SK-N-SH (cell line): ENCODE measurements around the gene FRZB. TPM values are rescaled to one million over a fixed set of nuclear protein-coding genes. Genes with fewer than 3 reads are reported as not detected.

Source experiments
- CTCF ChIA-PET: fragments of 300-600, 350-600 bp; formaldehyde crosslinking; extraction: SDS; loops from one replicate; lab custom pipeline; 2021; lab: Yijun Ruan, JAX
- POLR2A ChIA-PET: fragments of 350-600 bp; sonication (Branson Sonifier 250); formaldehyde crosslinking; extraction: SDS; loops from one replicate; lab custom pipeline; 2020; ENCODE audit warnings: antibody characterized with exemption, inconsistent platforms; lab: Yijun Ruan, JAX
- DNase-seq: peaks from one replicate; pipeline ENCODE4 v3.0.0; 2012
- H2AFZ ChIP-seq: fragments of 200-600 bp; sonication (generic); 2 replicates; pipeline ENCODE4 v1.8.1; 2016; ENCODE audit warnings: antibody characterized with exemption, mild to moderate bottlenecking, low read depth
- H3F3A ChIP-seq: fragments of 200-600 bp; sonication (generic); replicated peaks from 2 replicates; pipeline ENCODE3; 2016; ENCODE audit warnings: antibody characterized with exemption, mild to moderate bottlenecking; ENCODE audit not compliant: insufficient read depth
- H3K27ac ChIP-seq, 2 experiments: fragments of 200-500 bp in 1 of 2; fragments of 200-600 bp in 1 of 2; sonication (Bioruptor generic) in 1 of 2; sonication (generic), shearing (Covaris generic) in 1 of 2; 2 replicates each; pipeline versions ENCODE4 v1.5.1 to v1.6.1; 2014 to 2016; ENCODE audit warnings: low read depth in 2 of 2, inconsistent platforms in 1 of 2, low read length in 1 of 2, mild to moderate bottlenecking in 1 of 2, mixed read lengths in 1 of 2
- H3K27me3 ChIP-seq: fragments of 200-600 bp; sonication (generic), shearing (Covaris generic); 2 replicates; pipeline ENCODE4 v1.6.1; 2016; ENCODE audit warnings: mixed run types; ENCODE audit not compliant: insufficient read depth
- H3K36me3 ChIP-seq, 2 experiments: fragments of 200-500 bp in 1 of 2; fragments of 200-600 bp in 1 of 2; sonication (Bioruptor generic) in 1 of 2; sonication (generic) in 1 of 2; replicated peaks in 1 of 2; 2 replicates each; pipeline versions ENCODE3 to v1.5.1; 2014 to 2016; ENCODE audit warnings: low read length in 1 of 2, mild to moderate bottlenecking in 1 of 2; ENCODE audit not compliant: insufficient read depth in 2 of 2, control insufficient read depth in 1 of 2
- H3K4me1 ChIP-seq, 2 experiments: fragments of 200-500 bp in 1 of 2; fragments of 200-600 bp in 1 of 2; sonication (Bioruptor generic) in 1 of 2; sonication (generic), shearing (Covaris generic) in 1 of 2; 2 replicates each; pipeline versions ENCODE4 v1.5.1 to v1.6.1; 2014 to 2016; ENCODE audit warnings: low read depth in 1 of 2, low read length in 1 of 2, mixed run types in 1 of 2; ENCODE audit not compliant: insufficient read depth in 2 of 2, control insufficient read depth in 1 of 2
- H3K4me2 ChIP-seq: fragments of 200-600 bp; sonication (generic), shearing (Covaris generic); 2 replicates; pipeline ENCODE4 v1.6.1; 2017; ENCODE audit warnings: mixed run types
- H3K4me3 ChIP-seq, 2 experiments: fragments of 200-500 bp in 1 of 2; fragments of 200-600 bp in 1 of 2; sonication (Bioruptor generic) in 1 of 2; sonication (generic), shearing (Covaris generic) in 1 of 2; 2 replicates each; pipeline versions ENCODE4 v1.5.1 to v1.8.1; 2014 to 2016; ENCODE audit warnings: low read depth in 2 of 2, inconsistent platforms in 1 of 2, low read length in 1 of 2, mild to moderate bottlenecking in 1 of 2, mixed read lengths in 1 of 2, moderate library complexity in 1 of 2
- H3K79me2 ChIP-seq: fragments of 200-600 bp; sonication (generic); 2 replicates; pipeline ENCODE4 v1.8.1; 2017; ENCODE audit warnings: mild to moderate bottlenecking; ENCODE audit not compliant: insufficient read depth
- H3K9ac ChIP-seq: fragments of 200-600 bp; sonication (generic); 2 replicates; pipeline ENCODE4 v1.6.1; 2017; ENCODE audit warnings: mixed run types
- H3K9me2 ChIP-seq: fragments of 200-600 bp; sonication (generic); 2 replicates; pipeline ENCODE4 v1.6.1; 2017; ENCODE audit warnings: mixed run types
- H3K9me3 ChIP-seq: fragments of 200-600 bp; sonication (generic); 2 replicates; pipeline ENCODE4 v1.6.1; 2017; ENCODE audit warnings: mixed run types, mild to moderate bottlenecking, moderate library complexity
- H4K20me1 ChIP-seq: fragments of 200-600 bp; sonication (generic); 2 replicates; pipeline ENCODE4 v1.6.1; 2017; ENCODE audit warnings: mild to moderate bottlenecking, mixed run types; ENCODE audit not compliant: insufficient read depth
- EZH2phosphoT487 ChIP-seq: fragments of 200-600 bp; sonication (generic); IDR thresholded peaks from 2 replicates; pipeline ENCODE4 v1.6.1; 2017; ENCODE audit warnings: low read depth, mixed run types, mild to moderate bottlenecking, antibody characterized with exemption, moderate library complexity, borderline replicate concordance
- FOXJ3 ChIP-seq: sonication (generic); formaldehyde crosslinking; IDR thresholded peaks from 2 replicates; pipeline ENCODE4 v1.5.1; 2020; ENCODE audit warnings: mild to moderate bottlenecking, missing genetic modification reagents
- GATA2 ChIP-seq: sonication (generic); formaldehyde crosslinking; IDR thresholded peaks from 2 replicates; pipeline ENCODE4 v1.5.0; 2020; ENCODE audit warnings: mild to moderate bottlenecking, missing genetic modification reagents
- IRF3 ChIP-seq: fragments of 150-350 bp; IDR thresholded peaks from 2 replicates; pipeline ENCODE4 v1.6.1; 2016; ENCODE audit warnings: mild to moderate bottlenecking, low read depth, low read length
- POLR2AphosphoS5 ChIP-seq: IDR thresholded peaks from 2 replicates; pipeline ENCODE4 v1.6.1; 2012; ENCODE audit warnings: low read depth, low read length
- REST ChIP-seq: IDR thresholded peaks from 2 replicates; pipeline ENCODE4 v1.6.1; 2012; ENCODE audit warnings: mild to moderate bottlenecking, low read depth, low read length, moderate library complexity
- RXRA ChIP-seq: IDR thresholded peaks from 2 replicates; pipeline ENCODE4 v1.4.0; 2012; ENCODE audit warnings: low read depth, mild to moderate bottlenecking, borderline replicate concordance
- SMC3 ChIP-seq: IDR thresholded peaks from 2 replicates; pipeline ENCODE4 v1.6.1; 2012; ENCODE audit warnings: low read depth, low read length, improper control_type of control experiment
- USF2 ChIP-seq: fragments of 150-350 bp; IDR thresholded peaks from 2 replicates; pipeline ENCODE4 v1.6.1; 2017; ENCODE audit warnings: antibody characterized with exemption, low read length, low read depth, borderline replicate concordance
- ZBTB33 ChIP-seq: IDR thresholded peaks from 2 replicates; pipeline ENCODE4 v1.4.0; 2012; ENCODE audit warnings: low read depth, borderline replicate concordance
- WGBS: methylation state at CpG from one replicate; pipeline ENCODE4 v1.1.6; 2017; ENCODE audit warnings: low lambda C conversion rate; 5-methylcytosine and 5-hydroxymethylcytosine counted together
- polyA plus RNA-seq, 3 experiments: library from polyadenylated mRNA; depleted of rRNA; stranded (reverse); fragments of >200 nt; gene quantifications; 2 replicates each; pipeline ENCODE4 v1.2.3, GENCODE V29; 2012

Gene FRZB
- polyA plus RNA-seq, 1 of the 3 experiments (the other 2 are of a cell fraction): 3.5 TPM

- Histone ChIP-seq H3K27me3 (no peaks in the 10 kb centered on the region), H3K9me3 (no peaks in the 10 kb centered on the region), H3K4me3 (no peak overlapping the region), H3K79me2 (no peaks in the 10 kb centered on the region), H3F3A (peaks cover 22% of the 10 kb centered on the region), H2AFZ (no peak overlapping the region), H3K4me2 (no peak overlapping the region), H4K20me1 (no peaks in the 10 kb centered on the region), H3K9ac (no peak overlapping the region), H3K9me2 (no peaks in the 10 kb centered on the region), H3K36me3 (peaks cover 9 to 24% of the 10 kb centered on the region in 2 experiments), H3K4me1 (no peaks in the 10 kb centered on the region), H3K27ac (no peak overlapping the region)
- CTCF ChIA-PET: interaction anchor here (1.1 to 1.9 kb wide), 2 partner anchors 58 to 120 kb away, joined by 3 to 6 read pairs; no protein-coding TSS in a partner anchor
- 100% methylated on average over 1 of the region's 1 CpG for WGBS
- POLR2A ChIA-PET: no interaction called here
- no peak for DNase-seq
- TF ChIP-seq GATA2 (CRISPR knock-in tag): no peak
- TF ChIP-seq RXRA: no peak
- TF ChIP-seq SMC3: no peak
- no peak for TF ChIP-seq REST
- no peak for TF ChIP-seq EZH2phosphoT487
- no peak for TF ChIP-seq IRF3
- no peak for TF ChIP-seq USF2
- TF ChIP-seq POLR2AphosphoS5: no peak
- TF ChIP-seq ZBTB33: no peak
- no peak for TF ChIP-seq FOXJ3 (CRISPR knock-in tag)
These were observed 38.4 kb upstream of the FRZB start for GRCh38 chr2:182904844-182905243.
